PC-9 (cell line): Measurements from ENCODE around the gene LUC7L.

Experiments
- CTCF ChIP-seq: fragments of 200-600 bp; sonication (generic); conservative IDR thresholded peaks from 2 replicates; pipeline ENCODE4 v1.6.1; 2017; ENCODE audit warnings: mixed run types, antibody characterized with exemption, mild to moderate bottlenecking, moderate library complexity
- EZH2 ChIP-seq: fragments of 200-600 bp; sonication (generic); IDR thresholded peaks from 2 replicates; pipeline ENCODE4 v1.8.0; 2017; ENCODE audit warnings: antibody characterized with exemption, low read depth

GRCh38 chr16:242281-242680 is 13.0 kb upstream of the LUC7L start:
- no peak for TF ChIP-seq CTCF
- TF ChIP-seq EZH2: no peak
